GM21737 (cell line): Measurements from ENCODE around the gene GPATCH4.
A peak's percentile ranks its signal among the peaks of the same experiment; 100 is the strongest.
"Not testable (repeated sequence)": the region's sequence is repeated elsewhere in the genome, so short reads cannot be mapped to it uniquely, and the experiment has no call there.

Experiments used
- ATAC-seq: cut with Tn5 transposase; IDR thresholded peaks from one replicate; pipeline ENCODE4 v1.9.1; 2021; ENCODE audit warnings: mild to moderate bottlenecking, moderate library complexity; ENCODE audit not compliant: unreplicated experiment

GPATCH4 gene

DNA sequence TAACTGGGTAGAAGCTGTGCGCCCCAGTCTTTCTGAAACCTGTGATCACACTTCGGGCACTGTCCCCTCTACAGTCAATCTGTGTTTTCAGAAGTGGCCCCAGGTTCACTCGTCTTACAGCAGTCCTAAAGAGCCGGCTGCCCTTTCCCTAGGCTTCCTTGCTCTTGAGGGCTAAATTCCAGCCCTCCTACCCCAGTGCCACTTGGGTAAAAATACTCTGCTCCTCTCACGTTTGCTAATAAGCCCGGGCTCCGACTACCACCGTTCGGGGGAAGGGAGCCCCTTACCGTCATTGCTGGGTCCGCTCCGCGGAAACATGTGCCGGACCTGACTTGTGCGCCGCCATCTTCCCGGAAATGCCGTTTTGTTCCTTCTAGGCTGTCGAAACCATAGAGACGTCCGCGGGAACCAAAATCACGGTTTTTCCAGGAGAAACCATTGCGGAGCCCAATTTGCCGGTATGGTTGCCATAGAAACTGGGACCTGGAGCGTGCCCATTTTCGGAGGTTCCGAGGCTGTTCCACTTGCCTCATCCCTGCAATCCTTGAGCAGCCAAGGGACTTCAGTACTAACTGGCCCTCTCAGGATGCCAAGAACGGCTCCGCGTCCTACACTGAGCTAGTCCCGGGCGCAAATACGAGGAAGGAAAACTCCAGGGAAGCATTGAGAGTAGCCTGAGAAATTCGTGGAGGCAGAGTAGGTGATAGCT, at the start of gene GPATCH4:
Gene GPATCH4 (minus strand): TSS at position 358 of the 709 bp plus-strand sequence.
- peak; percentile 48 for ATAC-seq

DNA sequence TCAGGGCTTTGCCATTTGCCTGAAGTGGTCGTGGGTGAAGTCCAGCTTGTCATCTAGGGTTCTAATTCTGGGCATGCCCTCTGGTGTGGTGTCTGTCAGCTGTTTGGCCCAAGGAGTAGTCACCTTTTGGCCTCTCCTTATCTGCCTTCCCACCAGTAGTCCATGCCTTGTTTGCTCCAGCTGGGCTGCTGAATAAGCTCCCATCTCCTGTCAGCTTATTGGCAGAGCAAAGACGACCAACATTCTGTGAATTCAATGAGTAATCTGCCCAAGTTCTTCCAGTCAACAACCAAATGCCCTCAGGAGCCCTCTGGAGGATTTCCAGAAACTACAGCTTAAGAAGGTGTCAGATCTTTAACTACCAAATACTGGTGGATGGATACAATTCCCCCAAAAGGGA, 47.7 kb upstream of the GPATCH4 start:
- ATAC-seq: no peak

DNA sequence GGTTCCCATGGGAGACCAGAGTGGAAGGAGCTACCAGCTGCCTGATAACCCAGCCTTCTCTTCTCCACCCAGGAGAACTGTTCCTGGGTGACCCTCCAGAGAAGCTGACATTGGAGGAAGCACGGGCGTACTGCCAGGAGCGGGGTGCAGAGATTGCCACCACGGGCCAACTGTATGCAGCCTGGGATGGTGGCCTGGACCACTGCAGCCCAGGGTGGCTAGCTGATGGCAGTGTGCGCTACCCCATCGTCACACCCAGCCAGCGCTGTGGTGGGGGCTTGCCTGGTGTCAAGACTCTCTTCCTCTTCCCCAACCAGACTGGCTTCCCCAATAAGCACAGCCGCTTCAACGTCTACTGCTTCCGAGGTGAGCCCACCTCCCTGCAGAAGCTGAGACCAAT, 47.2 kb upstream of the GPATCH4 start:
- ATAC-seq: no peak

DNA sequence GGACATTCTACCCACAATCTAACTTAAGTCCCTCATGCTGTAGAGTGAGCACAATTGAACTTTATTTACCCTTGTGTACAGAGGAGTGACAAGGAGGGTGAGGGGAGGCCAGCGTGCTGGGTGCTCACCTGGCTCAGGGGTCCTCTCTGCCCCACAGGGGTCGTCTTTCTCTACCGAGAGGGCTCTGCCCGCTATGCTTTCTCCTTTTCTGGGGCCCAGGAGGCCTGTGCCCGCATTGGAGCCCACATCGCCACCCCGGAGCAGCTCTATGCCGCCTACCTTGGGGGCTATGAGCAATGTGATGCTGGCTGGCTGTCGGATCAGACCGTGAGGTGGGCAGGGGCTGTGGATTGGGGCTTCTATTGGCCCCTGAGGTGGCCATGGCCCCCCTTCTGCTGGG, 46.1 kb upstream of the GPATCH4 start:
- ATAC-seq: no peak

DNA sequence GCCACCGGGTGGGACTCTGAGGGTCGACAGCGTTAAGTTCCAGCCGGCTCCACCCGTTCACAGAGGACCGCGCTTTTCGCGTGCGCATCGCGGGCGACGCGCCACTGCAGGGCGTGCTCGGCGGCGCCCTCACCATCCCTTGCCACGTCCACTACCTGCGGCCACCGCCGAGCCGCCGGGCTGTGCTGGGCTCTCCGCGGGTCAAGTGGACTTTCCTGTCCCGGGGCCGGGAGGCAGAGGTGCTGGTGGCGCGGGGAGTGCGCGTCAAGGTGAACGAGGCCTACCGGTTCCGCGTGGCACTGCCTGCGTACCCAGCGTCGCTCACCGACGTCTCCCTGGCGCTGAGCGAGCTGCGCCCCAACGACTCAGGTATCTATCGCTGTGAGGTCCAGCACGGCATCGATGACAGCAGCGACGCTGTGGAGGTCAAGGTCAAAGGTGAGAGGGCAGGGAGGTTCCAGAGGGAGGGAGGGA, 45.5 kb upstream of the GPATCH4 start:
- ATAC-seq: no peak

DNA sequence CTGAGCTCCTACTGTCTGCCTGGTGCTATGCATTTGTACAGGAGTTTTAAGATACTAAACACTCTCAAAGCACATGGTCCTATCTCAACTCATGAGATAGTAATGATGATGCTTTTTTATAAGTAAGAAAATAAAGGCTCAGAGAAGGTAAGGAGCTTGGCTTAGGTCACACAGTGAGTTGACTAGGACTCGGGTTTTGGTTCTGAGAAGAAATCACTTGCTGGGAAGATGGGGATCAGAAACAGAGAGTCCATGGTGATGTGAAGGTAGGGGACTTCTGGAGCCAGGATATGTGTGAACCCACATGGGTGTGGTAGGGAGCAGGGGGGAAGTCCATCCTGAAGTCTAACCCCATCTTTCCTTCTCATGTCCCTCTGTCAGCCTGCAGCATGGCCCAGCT, 44.4 kb upstream of the GPATCH4 start:
- ATAC-seq: no peak

DNA sequence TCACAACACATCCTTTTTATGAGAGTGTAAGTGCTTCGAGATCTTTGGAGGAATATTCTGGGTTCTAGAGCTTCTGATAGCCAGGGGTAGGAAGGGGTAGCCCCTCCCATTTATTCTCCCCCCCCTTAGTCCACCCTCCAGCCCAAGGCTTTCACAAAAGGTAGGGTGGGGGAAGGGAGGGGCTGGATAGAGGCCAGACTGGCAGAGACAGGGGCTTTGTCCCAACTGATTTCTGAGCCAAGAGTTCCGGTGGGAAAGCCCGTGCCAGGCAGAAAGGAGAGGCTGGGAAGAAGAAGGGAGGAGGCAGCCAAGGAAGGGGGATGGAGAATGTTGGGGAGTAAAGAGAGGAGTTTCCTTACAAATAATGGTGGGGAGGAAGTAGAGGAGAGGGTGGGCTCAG, 43.8 kb upstream of the GPATCH4 start:
- ATAC-seq: no peak

DNA sequence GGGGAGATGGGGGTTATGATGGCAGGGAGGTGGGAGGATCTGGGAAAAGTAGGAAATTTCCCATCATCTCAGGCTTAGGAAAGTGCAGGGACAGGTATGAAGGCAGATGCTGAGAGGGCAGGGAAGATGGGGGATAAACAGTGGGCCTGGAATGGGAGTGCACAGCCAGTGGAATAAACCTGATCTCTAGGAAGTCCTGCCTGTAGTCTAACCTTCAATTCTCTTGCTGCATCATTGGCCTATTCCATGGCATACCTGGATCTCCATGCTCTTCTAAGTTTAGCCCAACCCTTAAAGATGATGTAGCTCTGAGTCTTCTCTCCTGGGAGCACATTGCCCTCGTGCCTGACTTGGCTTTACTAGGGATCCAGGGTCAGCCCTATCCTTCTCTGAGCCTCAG, 43.4 kb upstream of the GPATCH4 start:
- no peak for ATAC-seq

DNA sequence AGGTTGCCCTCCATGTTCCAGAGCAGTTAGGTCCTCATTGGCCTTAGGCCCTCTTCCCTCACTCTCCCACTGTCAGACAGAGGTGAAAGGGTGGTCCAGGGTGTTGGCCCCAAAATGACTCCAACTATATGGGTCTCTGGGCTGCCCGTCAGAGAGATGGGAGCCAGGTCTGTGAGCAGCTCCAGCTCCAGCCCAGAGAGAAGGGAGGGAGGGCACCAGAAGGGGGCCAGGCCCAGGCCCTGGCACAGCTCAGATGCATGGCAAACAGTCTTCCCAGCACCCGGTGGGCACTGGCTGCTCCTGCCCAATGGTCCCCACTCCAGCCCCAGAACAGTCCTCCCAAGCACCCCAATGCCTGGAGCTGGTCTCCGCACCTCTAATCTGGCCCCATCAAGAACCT, 42.9 kb upstream of the GPATCH4 start:
- ATAC-seq: no peak

DNA sequence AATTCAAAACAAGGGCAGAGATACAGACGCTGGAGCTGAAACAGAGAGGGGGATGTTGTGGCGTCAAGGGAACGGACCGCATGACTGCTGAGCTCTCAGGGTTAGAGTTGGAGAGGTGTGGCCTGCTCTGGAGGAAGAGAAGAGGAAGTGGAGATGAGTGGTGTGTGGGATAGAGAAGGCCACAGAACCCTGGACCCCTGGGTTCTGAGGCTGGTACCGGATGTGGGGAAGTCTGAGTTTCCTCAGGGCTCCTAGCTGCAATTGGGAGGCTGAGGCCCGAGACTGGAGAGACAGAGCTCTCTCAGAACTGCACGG, 42.5 kb upstream of the GPATCH4 start:
- ATAC-seq: peak; percentile 50

DNA sequence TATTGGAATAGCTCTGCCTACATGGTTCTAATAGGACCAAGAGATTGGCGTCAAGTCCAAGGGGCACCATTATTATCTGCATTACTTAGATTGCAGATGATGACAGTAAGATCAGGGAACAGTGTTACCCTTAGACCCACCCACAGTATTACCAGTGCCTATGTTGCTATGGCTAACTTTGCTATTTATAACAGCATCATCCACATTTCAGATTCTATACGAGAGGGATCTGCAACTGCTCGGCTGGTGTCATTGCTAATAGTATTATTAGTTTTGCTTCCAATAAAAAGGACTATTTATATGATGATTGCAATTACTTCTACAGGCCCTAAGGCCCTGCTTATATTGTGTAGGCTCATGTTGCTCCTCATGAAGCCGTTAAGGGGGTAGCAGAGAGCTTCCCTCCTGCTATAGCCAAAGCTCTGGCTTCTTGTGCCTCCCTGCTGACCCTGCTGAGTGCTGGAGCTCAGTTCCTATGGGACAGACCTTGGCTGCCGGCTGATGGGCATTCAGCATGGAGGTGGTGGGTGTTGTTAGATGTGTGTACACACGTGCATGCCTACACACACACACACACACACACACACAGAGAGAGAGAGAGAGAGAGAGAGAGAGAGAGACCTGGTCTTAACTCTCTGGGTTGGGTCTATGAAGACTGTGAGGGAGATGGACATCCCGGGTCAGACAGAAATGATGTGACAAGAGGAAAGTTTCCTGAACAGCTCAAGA, 41.9 kb upstream of the GPATCH4 start:
- ATAC-seq: no peak

DNA sequence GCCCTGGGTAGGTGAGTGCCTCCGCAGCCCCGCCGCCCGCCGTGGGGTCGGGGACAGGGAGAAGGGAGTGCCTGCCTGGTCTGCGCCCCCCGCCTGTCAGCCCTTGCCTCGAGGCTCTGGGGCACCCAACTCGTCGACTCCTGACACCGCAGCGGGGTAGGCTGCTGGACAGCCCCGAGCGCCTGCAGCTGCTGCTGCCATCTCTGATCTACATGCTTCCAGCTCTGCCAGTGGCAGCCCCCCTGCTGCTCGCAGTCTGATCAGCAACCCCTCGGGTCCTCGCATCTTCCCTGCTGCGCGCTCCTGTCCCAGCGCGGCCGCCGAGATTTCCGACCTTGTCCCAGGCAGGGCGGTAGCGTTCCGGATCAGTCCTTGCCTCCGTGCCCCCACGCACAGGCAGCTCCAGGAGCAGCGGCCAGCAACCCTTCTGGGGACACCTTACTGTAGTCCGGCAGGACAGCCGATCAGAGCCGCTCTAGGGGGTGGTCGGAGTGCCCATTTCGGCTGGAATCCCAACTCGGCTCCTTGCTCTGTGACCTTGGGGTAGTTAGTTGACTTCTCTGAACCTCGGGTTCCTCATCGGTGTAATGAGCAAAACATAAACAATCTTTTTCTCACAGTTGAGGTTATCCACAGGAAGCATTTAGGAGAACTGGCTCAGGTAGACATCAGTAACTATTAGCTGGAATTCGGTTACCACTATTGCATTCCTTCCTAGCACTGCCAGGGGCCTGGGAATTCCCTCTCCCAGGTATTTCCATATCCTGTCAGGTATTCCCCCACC, 41.2 kb upstream of the GPATCH4 start:
- no peak for ATAC-seq

DNA sequence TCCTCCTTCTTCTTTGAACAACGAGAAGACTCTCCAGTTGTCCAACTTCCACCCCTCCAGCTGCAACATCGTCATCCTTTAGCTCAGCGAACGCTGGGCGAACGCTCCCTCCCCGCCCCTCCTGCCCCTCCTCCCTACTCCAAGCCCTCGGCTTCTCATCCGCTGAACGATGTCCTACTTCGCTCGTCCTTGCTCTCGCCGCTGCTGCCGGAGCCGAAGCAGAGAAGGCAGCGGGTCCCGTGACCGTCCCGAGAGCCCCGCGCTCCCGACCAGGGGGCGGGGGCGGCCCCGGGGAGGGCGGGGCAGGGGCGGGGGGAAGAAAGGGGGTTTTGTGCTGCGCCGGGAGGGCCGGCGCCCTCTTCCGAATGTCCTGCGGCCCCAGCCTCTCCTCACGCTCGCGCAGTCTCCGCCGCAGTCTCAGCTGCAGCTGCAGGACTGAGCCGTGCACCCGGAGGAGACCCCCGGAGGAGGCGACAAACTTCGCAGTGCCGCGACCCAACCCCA, 40.5 kb upstream of the GPATCH4 start, which contains the start of gene BCAN:
Gene BCAN (plus strand): TSS at position 357 of the 504 bp plus-strand sequence. CDS start 3,938 bp downstream, outside the sequence.
- no peak for ATAC-seq

DNA sequence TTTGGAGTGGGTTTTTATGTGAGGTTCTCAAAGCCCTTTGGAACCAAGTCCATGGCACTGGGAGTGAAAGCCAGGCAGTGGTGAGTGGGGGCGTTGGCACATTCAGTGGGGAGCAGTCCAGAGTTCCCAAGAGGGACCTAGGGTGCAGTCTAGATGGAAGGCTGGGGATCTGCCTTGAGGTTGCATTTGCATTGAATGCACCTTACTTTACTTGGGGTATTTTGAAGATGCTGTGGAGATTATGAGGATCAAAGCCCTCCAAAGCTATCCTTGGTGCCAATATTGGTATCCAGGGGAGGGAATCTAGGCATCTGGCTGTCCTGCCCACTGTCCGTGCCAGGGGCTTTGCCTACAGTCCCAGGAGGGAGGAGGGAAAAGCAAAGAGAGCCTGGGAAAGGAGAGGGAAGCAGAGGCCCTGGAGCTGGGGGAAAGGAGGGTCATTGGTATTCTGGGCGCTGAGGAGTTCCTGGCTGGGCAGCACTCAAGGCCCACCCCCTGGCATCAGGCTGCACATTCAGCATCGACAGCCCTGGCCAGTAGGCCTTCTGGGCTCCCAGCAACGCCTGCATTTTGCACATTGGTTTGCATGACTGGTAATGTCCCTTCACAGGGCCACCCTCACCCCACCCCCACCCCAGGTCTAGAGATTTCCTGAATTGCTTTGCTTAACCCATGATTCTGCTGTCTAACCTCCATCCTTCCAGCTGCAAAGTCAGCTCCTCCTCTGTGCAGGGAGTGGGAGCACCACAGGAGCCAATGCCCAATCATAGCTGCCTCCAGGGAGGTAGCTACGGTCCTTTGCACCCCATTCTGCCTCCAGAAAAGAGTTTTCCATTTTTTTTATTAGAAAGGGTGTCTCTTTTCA, 39.8 kb upstream of the GPATCH4 start:
- ATAC-seq: no peak

DNA sequence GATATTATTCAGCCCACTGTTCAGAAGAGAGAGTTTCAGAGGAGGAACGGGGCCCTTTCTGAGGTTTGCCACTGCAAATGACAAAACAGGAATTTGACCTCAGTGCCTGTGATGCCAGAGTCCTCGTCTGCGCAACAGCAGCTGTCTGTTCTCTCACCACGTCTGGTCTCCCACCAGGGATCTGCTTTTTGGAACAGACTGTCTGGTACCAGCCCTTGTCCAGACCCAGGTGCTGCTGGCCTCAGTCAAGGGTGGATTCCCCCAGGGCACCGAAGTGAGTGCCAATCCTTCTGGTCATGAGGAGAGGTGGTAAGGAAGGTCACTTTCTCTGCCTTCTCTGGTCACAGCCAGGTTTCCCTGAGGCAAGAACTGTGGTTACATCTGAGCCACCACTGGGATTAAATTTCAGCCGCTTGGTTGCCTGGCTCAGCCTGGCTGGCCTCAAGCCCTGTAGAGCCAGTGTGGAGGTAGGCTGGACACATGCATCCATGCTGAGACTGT, 38.4 kb upstream of the GPATCH4 start:
- no peak for ATAC-seq

DNA sequence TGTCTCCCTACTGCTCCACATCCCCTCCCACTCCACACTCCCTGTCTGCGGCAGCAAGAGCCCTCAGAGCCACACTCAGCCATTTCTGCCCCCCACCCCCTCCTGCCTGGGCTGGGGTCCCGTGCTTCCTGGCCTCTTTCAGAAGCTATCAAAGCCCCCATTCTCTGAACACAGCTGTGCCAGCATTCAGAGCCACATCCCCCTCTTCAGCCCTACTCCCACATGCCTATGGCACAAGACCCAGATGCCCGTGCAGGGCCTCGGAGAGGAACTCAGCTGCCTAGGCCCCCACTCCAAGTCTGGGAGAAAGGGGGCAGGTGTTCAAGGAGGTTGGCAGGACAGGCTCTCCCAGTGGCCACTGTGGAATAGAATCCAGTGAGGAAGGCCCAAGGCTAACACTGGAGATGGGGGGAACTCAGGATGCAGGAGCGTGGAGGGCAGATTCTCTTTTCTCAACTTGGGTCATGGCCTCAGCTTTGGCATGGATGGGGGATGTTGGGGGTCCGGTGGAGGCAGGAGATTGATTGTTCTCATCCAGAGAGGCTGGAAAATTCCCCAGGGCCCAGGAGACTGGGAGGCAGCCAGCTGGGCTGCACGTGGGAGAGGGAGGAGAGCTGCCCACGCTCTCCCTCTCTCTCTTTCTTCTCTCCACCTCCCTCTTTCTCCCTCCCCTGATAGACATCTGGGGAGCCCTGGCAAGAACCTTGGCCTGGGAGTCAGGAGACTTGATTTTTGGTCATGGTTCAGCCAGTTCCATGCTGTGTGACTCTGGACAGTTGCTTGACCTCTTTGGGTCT, 37.1 kb upstream of the GPATCH4 start:
- no peak for ATAC-seq

DNA sequence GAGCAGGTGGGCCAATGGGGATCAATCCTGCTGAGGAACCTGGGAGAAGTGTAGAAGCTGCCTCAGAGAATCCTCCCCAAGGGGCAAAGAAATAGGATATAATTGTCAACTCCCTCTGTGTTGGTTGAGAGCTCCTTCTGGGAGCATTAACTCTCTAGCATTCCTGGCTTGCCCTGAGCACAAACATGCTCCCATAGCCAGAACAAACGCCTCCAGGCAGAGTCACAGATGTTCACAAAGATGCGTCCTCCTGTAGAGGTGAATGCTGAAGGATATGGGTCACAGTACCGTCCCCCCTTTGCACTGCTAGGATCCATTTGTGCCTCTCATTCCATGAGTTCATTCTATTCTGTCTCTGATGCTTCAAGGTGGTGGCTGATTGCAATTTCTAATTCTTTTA, 31.1 kb upstream of the GPATCH4 start:
- ATAC-seq: no peak

DNA sequence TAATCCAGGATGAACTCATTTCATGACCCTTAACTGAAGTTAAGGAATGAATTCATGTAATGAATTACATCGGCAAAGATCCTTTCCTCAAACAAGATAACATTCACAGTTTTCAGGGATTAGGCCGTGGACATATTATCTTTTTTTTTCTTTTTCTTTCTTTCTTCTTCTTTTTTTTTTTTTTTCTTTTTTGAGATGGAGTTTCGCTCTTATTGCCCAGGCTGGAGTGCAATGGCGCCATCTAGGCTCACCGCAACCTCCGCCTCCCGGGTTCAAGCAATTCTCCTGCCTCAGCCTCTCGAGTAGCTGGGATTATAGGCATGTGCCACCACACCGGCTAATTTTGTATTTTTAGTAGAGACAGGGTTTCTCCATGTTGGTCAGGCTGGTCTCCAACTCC, 29.9 kb upstream of the GPATCH4 start:
- ATAC-seq: not testable (repeated sequence)

DNA sequence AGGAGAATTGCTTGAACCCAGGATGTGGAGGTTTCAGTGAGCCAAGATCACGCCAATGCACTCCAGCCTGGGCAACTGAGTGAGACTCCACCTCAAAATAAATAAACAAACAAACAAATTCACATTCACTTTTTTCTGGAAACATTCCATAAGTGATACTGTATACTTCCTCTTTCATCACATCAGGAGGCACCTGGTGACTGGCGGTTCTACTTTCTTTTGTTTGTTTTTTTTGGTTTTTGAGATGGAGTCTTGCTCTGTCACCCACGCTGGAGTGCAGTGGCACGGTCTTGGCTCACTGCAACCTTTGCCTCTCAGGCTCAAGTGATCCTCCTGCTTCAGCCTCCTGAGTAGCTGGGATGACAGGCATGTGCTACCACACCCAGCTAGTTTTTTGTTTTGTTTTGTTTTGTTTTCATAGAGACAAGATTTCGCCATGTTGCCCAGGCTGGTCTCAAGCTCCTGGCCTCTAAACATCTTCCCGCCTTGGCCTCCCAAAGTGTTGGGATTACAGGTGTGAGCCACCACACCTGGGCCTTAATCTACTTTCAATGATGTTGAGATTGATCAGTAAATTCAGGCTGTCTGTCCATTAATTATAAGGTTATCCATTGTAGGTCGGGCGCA, 28.7 kb upstream of the GPATCH4 start:
- no peak for ATAC-seq
